Measurements from ENCODE around the gene QKI.

The QKI gene

DNA sequence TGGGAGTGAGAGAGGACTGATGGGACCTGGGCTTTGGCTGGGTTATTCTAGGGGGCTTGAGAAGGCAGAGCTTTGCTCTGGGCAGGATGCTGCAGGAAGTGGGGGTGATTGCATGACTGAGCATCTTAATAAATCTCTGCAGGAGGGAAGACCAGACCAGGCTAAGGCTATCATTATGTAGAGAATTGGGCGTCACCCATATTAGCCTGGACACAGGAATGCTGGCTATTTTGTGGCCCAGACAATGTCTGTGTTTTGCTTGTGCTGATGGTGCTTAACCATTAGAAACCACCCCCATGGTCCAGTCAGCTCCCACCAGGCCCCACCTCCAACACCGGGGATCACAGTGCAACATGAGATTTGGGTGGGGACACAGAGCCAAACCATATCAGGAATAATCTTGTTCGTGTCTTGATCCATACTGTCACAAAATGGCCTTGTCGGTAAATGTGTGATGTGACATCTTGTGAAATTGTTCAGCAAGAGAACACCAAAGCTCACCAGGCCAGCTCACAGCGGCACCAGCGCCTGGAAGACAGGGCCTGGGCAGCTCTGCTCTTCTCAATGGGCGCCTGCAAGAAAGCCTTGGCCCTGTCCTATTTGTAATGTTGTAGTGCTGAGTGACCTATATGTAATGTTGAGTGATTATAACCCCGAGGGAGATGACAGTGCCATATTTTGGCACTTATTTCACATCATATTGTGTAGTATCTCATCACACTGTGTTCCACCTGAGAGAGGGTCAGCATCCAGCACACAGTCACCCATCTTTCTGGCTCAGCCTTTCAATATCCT, 211.8 kb downstream of the QKI start:
- DNase-seq = no peak

DNA sequence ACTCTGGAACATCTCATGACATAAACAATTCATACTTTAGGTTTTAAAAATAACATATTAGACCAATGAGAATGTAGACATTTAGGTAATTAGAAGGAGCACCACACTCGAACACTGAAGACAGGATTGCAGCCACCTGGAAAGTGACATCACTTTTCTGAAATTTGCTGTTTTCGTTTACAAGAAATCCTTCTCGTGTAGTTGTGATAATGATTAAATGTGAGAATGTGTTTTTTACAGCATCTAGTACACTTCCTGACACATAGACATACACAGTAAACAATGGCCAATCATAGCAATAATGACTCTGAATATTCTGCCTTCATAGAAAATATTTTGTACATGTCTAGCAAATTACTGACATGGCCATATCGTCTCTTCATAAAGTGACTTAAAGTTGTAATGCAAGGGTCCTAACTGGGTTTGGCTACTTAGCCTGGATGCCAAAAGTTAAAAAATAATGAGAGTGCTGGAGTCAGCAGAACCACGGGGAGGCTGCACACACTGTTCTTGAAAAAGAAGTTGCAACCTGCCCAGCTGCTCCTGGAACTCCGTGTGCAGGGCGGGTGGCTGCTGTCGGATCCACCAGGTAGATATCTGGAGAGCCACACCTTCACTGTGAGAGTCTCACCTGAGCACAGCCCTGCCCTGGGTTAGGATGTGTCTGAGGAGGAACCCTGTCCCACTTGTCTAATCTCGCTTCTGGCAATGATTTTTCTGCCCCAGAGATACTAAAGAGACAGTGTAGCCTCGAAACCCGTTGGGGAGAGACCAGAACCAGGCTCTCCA, 212.9 kb downstream of the QKI start:
- no peak for DNase-seq

All from CD4-positive, alpha-beta T cell treated with Interleukin-17A for 1 hour (primary cell).